8988T (cell line): ENCODE data around the gene ZNF775.

Experiments used
- DNase-seq: peaks from one replicate; pipeline ENCODE4 v3.0.0; 2011

The ZNF775 gene

GRCh38 chr7:150415161-150416153 is 36.3 kb downstream of the ZNF775 start:
- DNase-seq = no peak

GRCh38 chr7:150417239-150417638 is 38.1 kb downstream of the ZNF775 start:
- DNase-seq = no peak

- no peak for DNase-seq
These were observed 38.7 kb downstream of the ZNF775 start for GRCh38 chr7:150417863-150418262.

GRCh38 chr7:150420242-150420641 is 41.1 kb downstream of the ZNF775 start:
- DNase-seq = no peak

- DNase-seq = peak; percentile 61
These were observed 42.0 kb downstream of the ZNF775 start for GRCh38 chr7:150420987-150421674.

GRCh38 chr7:150421831-150422230 is 42.7 kb downstream of the ZNF775 start:
- DNase-seq = no peak

- DNase-seq = no peak
These were observed 46.5 kb downstream of the ZNF775 start for GRCh38 chr7:150425670-150426069.

- no peak for DNase-seq
These were observed 49.7 kb downstream of the ZNF775 start for GRCh38 chr7:150428671-150429451.

- no peak for DNase-seq
These were observed 50.6 kb downstream of the ZNF775 start for GRCh38 chr7:150429699-150430098.

GRCh38 chr7:150430465-150431085 is 51.4 kb downstream of the ZNF775 start:
- DNase-seq = no peak

GRCh38 chr7:150431839-150432658 is 52.9 kb downstream of the ZNF775 start:
- DNase-seq = no peak

GRCh38 chr7:150432915-150433892 is 54.1 kb downstream of the ZNF775 start:
- no peak for DNase-seq

GRCh38 chr7:150434240-150434639 is 55.1 kb downstream of the ZNF775 start:
- no peak for DNase-seq

GRCh38 chr7:150435047-150435389 is 55.9 kb downstream of the ZNF775 start:
- DNase-seq = no peak

- DNase-seq = no peak
These were observed 56.4 kb downstream of the ZNF775 start for GRCh38 chr7:150435390-150436073.

- no peak for DNase-seq
These were observed 60.8 kb downstream of the ZNF775 start for GRCh38 chr7:150439967-150440366.

- no peak for DNase-seq
These were observed 62.4 kb downstream of the ZNF775 start for GRCh38 chr7:150441524-150441923.

GRCh38 chr7:150442811-150443210 is 63.7 kb downstream of the ZNF775 start:
- no peak for DNase-seq

- DNase-seq = no peak
These were observed 64.8 kb downstream of the ZNF775 start for GRCh38 chr7:150443793-150444540.
